ENCODE measurements around the gene LIN7B. TPM values are rescaled to one million over a fixed set of nuclear protein-coding genes. Genes with fewer than 3 reads are reported as not detected.

Gene LIN7B
- total and polyA plus RNA-seq, 4 donors: 2.2 to 3.8 (median 2.8) TPM

DNA sequence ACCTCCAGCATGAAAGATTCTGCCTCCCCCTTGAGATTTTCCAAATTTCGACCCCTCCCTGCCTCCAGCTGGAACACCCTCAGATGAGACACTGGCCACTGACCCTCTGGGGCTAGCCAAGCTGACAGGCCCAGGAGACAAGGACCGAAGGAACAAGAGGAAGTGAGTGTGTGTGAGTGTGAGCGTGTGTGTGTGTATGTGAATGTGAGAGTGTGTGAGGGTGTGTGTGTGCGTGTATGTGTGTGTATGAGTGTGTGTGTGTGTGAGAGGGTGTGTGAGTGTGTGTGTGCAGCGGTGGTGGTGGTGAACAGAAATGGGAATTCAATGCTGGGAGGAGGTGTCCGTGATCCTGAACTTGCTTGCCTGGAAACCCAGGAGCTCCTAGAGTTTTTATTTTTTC lies 27.2 kb downstream of the LIN7B start:
- H3K4me3 ChIP-seq (ENCODE audit: low read depth in 1 of 3, low read length in 3 of 3): no peak overlapping the region

DNA sequence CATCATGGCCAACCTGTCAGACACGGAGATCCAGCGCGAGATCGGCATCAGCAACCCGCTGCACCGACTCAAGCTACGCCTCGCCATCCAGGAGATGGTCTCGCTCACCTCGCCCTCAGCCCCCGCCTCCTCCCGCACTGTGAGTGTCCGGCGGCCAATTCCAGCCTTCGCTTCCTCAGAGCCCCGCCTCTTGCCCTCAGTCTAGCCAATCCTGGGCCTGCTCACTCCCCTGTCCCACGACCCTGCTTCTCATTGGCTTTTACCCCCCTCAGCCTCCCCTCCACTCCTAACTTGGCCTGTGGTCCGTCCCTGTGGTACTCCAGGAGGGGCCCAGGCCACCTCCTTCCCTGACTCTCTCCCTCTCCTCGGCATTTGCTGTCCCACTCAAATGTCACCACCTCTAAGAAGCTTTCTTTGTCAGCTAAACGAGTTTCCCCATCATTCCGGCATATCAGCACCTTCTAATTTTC lies 28.7 kb downstream of the LIN7B start:
- WGBS: 9% methylated on average over 21 of the region's 21 CpGs
- H3K36me3 ChIP-seq (ENCODE audit: control insufficient read depth in 4 of 4, insufficient read depth in 3 of 4, low read depth in 1 of 4, low read length in 3 of 4): no peaks in the 10 kb centered on the region
- H3K27me3 ChIP-seq (ENCODE audit: control insufficient read depth in 4 of 4, insufficient read depth in 4 of 4, low read length in 3 of 4): peaks cover 0 to 4% (median 0%) of the 10 kb centered on the region in 4 donors
- H3K27ac ChIP-seq (ENCODE audit: low read depth in 1 of 2, low read length in 2 of 2): no peak overlapping the region
- peak; percentile 76 for DNase-seq (ENCODE audit: low spot score)
- H3K4me1 ChIP-seq (ENCODE audit: control insufficient read depth in 4 of 4, insufficient read depth in 4 of 4, low read length in 3 of 4): peaks cover 0 to 6% (median 2%) of the 10 kb centered on the region in 4 donors
- H3K4me3 ChIP-seq (ENCODE audit: low read depth in 1 of 3, low read length in 3 of 3): peak overlapping the region in 2 of 3 donors; percentile 28 to 46
- no peak overlapping the region for H3K9ac ChIP-seq (ENCODE audit: low read depth in 1 of 2, low read length in 2 of 2)
- TF ChIP-seq RAD21 (IDR thresholded peaks at IDR 0.05): no peak
- TF ChIP-seq HNF4G (IDR thresholded peaks at IDR 0.05): no peak
- no peak for TF ChIP-seq GABPA (IDR thresholded peaks at IDR 0.05 in 1 of 2, conservative IDR thresholded peaks at IDR 0.05 in 1 of 2)
- TF ChIP-seq, protein P1, sequence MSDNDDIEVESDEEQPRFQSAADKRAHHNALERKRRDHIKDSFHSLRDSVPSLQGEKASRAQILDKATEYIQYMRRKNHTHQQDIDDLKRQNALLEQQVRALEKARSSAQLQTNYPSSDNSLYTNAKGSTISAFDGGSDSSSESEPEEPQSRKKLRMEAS (IDR thresholded peaks at IDR 0.05): no peak
- no peak for TF ChIP-seq YY1 (IDR thresholded peaks at IDR 0.05)
- TF ChIP-seq, protein P2, sequence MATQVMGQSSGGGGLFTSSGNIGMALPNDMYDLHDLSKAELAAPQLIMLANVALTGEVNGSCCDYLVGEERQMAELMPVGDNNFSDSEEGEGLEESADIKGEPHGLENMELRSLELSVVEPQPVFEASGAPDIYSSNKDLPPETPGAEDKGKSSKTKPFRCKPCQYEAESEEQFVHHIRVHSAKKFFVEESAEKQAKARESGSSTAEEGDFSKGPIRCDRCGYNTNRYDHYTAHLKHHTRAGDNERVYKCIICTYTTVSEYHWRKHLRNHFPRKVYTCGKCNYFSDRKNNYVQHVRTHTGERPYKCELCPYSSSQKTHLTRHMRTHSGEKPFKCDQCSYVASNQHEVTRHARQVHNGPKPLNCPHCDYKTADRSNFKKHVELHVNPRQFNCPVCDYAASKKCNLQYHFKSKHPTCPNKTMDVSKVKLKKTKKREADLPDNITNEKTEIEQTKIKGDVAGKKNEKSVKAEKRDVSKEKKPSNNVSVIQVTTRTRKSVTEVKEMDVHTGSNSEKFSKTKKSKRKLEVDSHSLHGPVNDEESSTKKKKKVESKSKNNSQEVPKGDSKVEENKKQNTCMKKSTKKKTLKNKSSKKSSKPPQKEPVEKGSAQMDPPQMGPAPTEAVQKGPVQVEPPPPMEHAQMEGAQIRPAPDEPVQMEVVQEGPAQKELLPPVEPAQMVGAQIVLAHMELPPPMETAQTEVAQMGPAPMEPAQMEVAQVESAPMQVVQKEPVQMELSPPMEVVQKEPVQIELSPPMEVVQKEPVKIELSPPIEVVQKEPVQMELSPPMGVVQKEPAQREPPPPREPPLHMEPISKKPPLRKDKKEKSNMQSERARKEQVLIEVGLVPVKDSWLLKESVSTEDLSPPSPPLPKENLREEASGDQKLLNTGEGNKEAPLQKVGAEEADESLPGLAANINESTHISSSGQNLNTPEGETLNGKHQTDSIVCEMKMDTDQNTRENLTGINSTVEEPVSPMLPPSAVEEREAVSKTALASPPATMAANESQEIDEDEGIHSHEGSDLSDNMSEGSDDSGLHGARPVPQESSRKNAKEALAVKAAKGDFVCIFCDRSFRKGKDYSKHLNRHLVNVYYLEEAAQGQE (IDR thresholded peaks at IDR 0.05): no peak
- TF ChIP-seq HNF4A (conservative IDR thresholded peaks at IDR 0.05): no peak
- no peak for TF ChIP-seq NR2F2 (IDR thresholded peaks at IDR 0.05)
- TF ChIP-seq, protein P3, sequence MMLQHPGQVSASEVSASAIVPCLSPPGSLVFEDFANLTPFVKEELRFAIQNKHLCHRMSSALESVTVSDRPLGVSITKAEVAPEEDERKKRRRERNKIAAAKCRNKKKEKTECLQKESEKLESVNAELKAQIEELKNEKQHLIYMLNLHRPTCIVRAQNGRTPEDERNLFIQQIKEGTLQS (IDR thresholded peaks at IDR 0.05): no peak
- no peak for TF ChIP-seq TAF1 (conservative IDR thresholded peaks at IDR 0.05)
- TF ChIP-seq SP1 (IDR thresholded peaks at IDR 0.05): no peak
- TF ChIP-seq, protein P4, sequence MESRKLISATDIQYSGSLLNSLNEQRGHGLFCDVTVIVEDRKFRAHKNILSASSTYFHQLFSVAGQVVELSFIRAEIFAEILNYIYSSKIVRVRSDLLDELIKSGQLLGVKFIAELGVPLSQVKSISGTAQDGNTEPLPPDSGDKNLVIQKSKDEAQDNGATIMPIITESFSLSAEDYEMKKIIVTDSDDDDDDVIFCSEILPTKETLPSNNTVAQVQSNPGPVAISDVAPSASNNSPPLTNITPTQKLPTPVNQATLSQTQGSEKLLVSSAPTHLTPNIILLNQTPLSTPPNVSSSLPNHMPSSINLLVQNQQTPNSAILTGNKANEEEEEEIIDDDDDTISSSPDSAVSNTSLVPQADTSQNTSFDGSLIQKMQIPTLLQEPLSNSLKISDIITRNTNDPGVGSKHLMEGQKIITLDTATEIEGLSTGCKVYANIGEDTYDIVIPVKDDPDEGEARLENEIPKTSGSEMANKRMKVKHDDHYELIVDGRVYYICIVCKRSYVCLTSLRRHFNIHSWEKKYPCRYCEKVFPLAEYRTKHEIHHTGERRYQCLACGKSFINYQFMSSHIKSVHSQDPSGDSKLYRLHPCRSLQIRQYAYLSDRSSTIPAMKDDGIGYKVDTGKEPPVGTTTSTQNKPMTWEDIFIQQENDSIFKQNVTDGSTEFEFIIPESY (IDR thresholded peaks at IDR 0.05): no peak
- TF ChIP-seq, protein P5, sequence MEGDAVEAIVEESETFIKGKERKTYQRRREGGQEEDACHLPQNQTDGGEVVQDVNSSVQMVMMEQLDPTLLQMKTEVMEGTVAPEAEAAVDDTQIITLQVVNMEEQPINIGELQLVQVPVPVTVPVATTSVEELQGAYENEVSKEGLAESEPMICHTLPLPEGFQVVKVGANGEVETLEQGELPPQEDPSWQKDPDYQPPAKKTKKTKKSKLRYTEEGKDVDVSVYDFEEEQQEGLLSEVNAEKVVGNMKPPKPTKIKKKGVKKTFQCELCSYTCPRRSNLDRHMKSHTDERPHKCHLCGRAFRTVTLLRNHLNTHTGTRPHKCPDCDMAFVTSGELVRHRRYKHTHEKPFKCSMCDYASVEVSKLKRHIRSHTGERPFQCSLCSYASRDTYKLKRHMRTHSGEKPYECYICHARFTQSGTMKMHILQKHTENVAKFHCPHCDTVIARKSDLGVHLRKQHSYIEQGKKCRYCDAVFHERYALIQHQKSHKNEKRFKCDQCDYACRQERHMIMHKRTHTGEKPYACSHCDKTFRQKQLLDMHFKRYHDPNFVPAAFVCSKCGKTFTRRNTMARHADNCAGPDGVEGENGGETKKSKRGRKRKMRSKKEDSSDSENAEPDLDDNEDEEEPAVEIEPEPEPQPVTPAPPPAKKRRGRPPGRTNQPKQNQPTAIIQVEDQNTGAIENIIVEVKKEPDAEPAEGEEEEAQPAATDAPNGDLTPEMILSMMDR (IDR thresholded peaks at IDR 0.05; ENCODE audit: low read depth, low read length, missing input control): no peak
- no peak for TF ChIP-seq FOXA2 (IDR thresholded peaks at IDR 0.05)
- no peak for TF ChIP-seq EGR1 (IDR thresholded peaks at IDR 0.05; ENCODE audit: low read depth in 2 of 2)
- no peak for TF ChIP-seq JUND (IDR thresholded peaks at IDR 0.05)
- no peak for TF ChIP-seq FOXA1 (IDR thresholded peaks at IDR 0.05)
- no peak for TF ChIP-seq RXRA (IDR thresholded peaks at IDR 0.05)
- no peaks in the 10 kb centered on the region for H3K9me3 ChIP-seq (ENCODE audit: control insufficient read depth in 4 of 4, low read length in 3 of 4)

More for the DNA sequence above, 27.2 kb downstream of the LIN7B start:
- Histone ChIP-seq H3K4me1 (ENCODE audit: control insufficient read depth in 4 of 4, insufficient read depth in 4 of 4, low read length in 3 of 4) (peaks cover 0 to 6% (median 2%) of the 10 kb centered on the region in 4 donors), H3K9ac (ENCODE audit: low read depth in 1 of 2, low read length in 2 of 2) (no peak overlapping the region), H3K27ac (ENCODE audit: low read depth in 1 of 2, low read length in 2 of 2) (no peak overlapping the region), H3K9me3 (ENCODE audit: control insufficient read depth in 4 of 4, low read length in 3 of 4) (no peaks in the 10 kb centered on the region), H3K36me3 (ENCODE audit: control insufficient read depth in 4 of 4, insufficient read depth in 3 of 4, low read depth in 1 of 4, low read length in 3 of 4) (no peaks in the 10 kb centered on the region), H3K27me3 (ENCODE audit: control insufficient read depth in 4 of 4, insufficient read depth in 4 of 4, low read length in 3 of 4) (peaks cover 0 to 4% (median 0%) of the 10 kb centered on the region in 4 donors)
- 73% methylated on average over 6 of the region's 6 CpGs for WGBS
- no peak for TF ChIP-seq RAD21 (IDR thresholded peaks at IDR 0.05)
- TF ChIP-seq FOXA1 (IDR thresholded peaks at IDR 0.05): no peak
- TF ChIP-seq, protein P4 (IDR thresholded peaks at IDR 0.05): no peak
- TF ChIP-seq JUND (IDR thresholded peaks at IDR 0.05): no peak
- TF ChIP-seq RXRA (IDR thresholded peaks at IDR 0.05): no peak
- TF ChIP-seq YY1 (IDR thresholded peaks at IDR 0.05): no peak
- DNase-seq (ENCODE audit: low spot score): no peak

All from liver (tissue), 9 donors.